Lower leg skin (tissue), 3 donors: ENCODE data around the gene AUTS2.

Experiments
- CTCF ChIP-seq, 3 donors: fragments of 450-650 bp; IDR thresholded peaks; one replicate each; pipeline ENCODE4 v1.5.1; 2016; ENCODE audit warnings: antibody characterized with exemption in 3 of 3, mild to moderate bottlenecking in 3 of 3, moderate library complexity in 2 of 3
- POLR2A ChIP-seq, 2 donors: fragments of 450-650 bp; IDR thresholded peaks; one replicate each; pipeline ENCODE4 v1.6.1; 2016 to 2017; ENCODE audit warnings: antibody characterized with exemption in 2 of 2, mild to moderate bottlenecking in 1 of 2, moderate library complexity in 1 of 2

- no peak for TF ChIP-seq CTCF (IDR thresholded peaks at IDR 0.05)
- TF ChIP-seq POLR2A (IDR thresholded peaks at IDR 0.05): no peak
These were observed 239.3 kb downstream of the AUTS2 start for GRCh38 chr7:69837387-69838068.
